Measurements from ENCODE around the gene RAD51.

DNA sequence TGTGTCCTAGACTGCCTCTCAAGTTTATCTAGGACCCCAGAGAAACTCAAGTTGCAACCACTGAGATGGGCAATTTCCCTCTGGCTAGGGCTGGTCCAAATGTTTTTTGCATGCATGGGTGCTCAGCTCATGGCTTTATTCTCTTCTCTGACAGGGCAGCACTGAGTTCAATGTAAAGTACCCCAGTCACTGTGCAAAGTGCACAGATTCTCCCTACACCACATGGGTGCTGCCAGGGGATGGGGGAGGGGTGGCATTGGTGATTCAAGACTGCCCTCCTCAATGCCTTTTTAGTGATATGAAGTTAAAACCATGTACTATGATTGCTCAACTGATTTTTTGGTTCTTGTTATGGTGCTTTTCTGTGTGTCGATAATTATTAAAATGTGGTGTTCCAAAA lies 14.8 kb upstream of the RAD51 start:
- TF ChIP-seq, protein P1, sequence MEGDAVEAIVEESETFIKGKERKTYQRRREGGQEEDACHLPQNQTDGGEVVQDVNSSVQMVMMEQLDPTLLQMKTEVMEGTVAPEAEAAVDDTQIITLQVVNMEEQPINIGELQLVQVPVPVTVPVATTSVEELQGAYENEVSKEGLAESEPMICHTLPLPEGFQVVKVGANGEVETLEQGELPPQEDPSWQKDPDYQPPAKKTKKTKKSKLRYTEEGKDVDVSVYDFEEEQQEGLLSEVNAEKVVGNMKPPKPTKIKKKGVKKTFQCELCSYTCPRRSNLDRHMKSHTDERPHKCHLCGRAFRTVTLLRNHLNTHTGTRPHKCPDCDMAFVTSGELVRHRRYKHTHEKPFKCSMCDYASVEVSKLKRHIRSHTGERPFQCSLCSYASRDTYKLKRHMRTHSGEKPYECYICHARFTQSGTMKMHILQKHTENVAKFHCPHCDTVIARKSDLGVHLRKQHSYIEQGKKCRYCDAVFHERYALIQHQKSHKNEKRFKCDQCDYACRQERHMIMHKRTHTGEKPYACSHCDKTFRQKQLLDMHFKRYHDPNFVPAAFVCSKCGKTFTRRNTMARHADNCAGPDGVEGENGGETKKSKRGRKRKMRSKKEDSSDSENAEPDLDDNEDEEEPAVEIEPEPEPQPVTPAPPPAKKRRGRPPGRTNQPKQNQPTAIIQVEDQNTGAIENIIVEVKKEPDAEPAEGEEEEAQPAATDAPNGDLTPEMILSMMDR (IDR thresholded peaks at IDR 0.05), result no peak
- no peak for TF ChIP-seq POLR2AphosphoS5 (IDR thresholded peaks at IDR 0.05)
- no peak for TF ChIP-seq POLR2A (IDR thresholded peaks at IDR 0.05; ENCODE audit: low read depth)

Data from esophagus muscularis mucosa (tissue), 3 donors.